Right lobe of liver (tissue), 4 donors: ENCODE results near the gene SAG.

ENCODE experiments used
- POLR2A ChIP-seq: fragments of 450-650 bp; IDR thresholded peaks from one replicate; pipeline ENCODE4 v1.6.1; 2017; ENCODE audit warnings: antibody characterized with exemption, mild to moderate bottlenecking
- TF ChIP-seq, protein P1 (sequence below), 4 donors: fragments of 200-600 bp in 3 of 4; fragments of 450-650 bp in 1 of 4; IDR thresholded peaks; one replicate each; pipeline versions ENCODE4 v1.5.1 to v1.8.0; 2016 to 2022; ENCODE audit warnings: antibody characterized with exemption in 4 of 4, mild to moderate bottlenecking in 2 of 4
- donor health status: DM: no; HTN: no; CAD: no.
- donor health status: DM: no; HTN: no; CAD: no.
- donor health status: DM: no; HTN: yes; CAD: no.

DNA sequence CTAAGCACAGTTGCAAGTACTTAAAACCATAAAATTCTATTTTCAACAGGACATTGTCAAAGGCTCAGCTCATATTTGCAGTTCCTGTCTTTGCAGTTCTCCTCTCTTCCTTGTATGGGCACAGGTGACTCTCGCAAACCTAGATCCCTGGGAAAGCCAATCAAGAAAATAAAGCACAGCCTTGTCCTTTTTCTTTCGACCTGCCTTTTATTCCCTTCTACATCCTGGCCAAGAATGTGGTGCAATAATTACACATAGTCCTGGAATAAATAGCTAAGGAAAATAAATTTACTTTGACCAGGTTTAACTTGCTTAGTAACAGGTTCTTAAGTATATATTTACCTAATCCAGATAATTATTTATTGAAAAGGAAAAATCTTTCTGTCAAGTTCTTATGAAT is 35.9 kb upstream of the SAG start:
- TF ChIP-seq, protein P1, sequence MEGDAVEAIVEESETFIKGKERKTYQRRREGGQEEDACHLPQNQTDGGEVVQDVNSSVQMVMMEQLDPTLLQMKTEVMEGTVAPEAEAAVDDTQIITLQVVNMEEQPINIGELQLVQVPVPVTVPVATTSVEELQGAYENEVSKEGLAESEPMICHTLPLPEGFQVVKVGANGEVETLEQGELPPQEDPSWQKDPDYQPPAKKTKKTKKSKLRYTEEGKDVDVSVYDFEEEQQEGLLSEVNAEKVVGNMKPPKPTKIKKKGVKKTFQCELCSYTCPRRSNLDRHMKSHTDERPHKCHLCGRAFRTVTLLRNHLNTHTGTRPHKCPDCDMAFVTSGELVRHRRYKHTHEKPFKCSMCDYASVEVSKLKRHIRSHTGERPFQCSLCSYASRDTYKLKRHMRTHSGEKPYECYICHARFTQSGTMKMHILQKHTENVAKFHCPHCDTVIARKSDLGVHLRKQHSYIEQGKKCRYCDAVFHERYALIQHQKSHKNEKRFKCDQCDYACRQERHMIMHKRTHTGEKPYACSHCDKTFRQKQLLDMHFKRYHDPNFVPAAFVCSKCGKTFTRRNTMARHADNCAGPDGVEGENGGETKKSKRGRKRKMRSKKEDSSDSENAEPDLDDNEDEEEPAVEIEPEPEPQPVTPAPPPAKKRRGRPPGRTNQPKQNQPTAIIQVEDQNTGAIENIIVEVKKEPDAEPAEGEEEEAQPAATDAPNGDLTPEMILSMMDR (IDR thresholded peaks at IDR 0.05), result no peak
- no peak for TF ChIP-seq POLR2A
